Measurements from ENCODE around the gene C8G. TPM values are rescaled to one million over a fixed set of nuclear protein-coding genes. Genes with fewer than 3 reads are reported as not detected.

Gene C8G
- not detected for polyA plus RNA-seq (2012; ENCODE audit: missing spikeins)

GRCh38 chr9:136944519-136945332 lies at the start of gene C8G, which contains the start of gene FBXW5:
Gene C8G (plus strand): TSS chr9:136945243. CDS start chr9:136945321, 78 bp downstream.
Gene FBXW5 (minus strand): TSS chr9:136944738. CDS start chr9:136944083, 655 bp downstream.
- TF ChIP-seq TAF1 (IDR thresholded peaks at IDR 0.05; ENCODE audit: borderline replicate concordance, low read depth, low read length) (no peak), POLR2A (IDR thresholded peaks at IDR 0.05; ENCODE audit: low read depth, low read length) (peak; percentile 53; the same call in 1 of the 2 replicates), POLR2AphosphoS5 (IDR thresholded peaks at IDR 0.05; ENCODE audit: low read depth, low read length) (no peak)
- DNase-seq (ENCODE audit: insufficient read length), result peak; percentile 99
- peak; percentile 99 for FAIRE-seq

- no peak for FAIRE-seq
- TF ChIP-seq POLR2AphosphoS5 (IDR thresholded peaks at IDR 0.05; ENCODE audit: low read depth, low read length), result no peak
- no peak for DNase-seq (ENCODE audit: insufficient read length)
These were observed 49.0 kb upstream of the C8G start for GRCh38 chr9:136896027-136896426.

DNA sequence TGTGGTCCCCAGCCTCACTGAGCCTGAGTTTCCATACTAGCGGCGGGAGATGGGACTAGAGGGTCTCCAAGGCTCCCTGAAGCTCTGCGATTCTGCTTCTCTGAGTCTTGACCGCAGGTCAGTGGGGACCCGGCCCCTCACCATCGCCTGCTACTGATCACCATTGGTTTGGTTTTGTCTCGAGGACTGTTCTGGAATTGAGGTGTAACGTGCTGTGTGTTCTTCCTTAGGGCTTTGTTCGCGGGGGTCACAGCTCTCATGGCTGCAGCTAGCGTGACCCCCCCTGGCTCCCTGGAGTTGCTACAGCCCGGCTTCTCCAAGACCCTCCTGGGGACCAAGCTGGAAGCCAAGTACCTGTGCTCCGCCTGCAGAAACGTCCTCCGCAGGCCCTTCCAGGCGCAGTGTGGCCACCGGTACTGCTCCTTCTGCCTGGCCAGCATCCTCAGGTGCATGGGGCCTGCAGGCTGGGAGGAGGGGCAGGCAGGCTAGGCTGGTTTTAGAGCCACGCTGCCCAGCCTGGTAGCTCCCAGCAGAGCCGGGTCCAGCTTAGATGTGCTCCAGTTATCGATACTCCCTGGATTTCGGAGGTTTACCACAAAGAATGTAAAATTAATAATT lies 46.5 kb upstream of the C8G start:
- TF ChIP-seq POLR2AphosphoS5 (IDR thresholded peaks at IDR 0.05; ENCODE audit: low read depth, low read length), result no peak
- no peak for TF ChIP-seq POLR2A (IDR thresholded peaks at IDR 0.05; ENCODE audit: low read depth, low read length)
- TF ChIP-seq TAF1 (IDR thresholded peaks at IDR 0.05; ENCODE audit: borderline replicate concordance, low read depth, low read length), result no peak
- no peak for FAIRE-seq
- no peak for DNase-seq (ENCODE audit: insufficient read length)

DNA sequence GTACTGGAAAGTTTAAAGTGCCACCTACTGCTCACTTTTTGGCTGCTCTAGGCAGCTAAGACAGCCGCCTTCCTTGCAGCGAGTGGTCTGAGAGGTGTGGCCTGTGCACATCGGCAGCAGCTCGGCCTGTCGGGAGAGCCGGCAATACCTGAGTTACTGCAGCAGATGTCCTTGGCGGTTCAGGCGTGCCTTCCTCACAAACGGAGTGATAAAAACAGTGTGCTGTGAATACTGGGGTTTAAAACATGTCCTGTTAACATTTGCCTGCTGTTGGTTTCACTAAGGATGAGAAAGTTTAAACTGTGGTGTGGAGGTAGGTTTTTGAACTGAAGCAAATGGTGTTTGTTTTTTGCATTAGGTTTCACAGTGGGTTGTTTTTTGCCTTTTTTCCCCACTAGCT lies 45.8 kb upstream of the C8G start:
- TF ChIP-seq POLR2AphosphoS5 (IDR thresholded peaks at IDR 0.05; ENCODE audit: low read depth, low read length) (no peak), TAF1 (IDR thresholded peaks at IDR 0.05; ENCODE audit: borderline replicate concordance, low read depth, low read length) (no peak), POLR2A (IDR thresholded peaks at IDR 0.05; ENCODE audit: low read depth, low read length) (no peak)
- DNase-seq (ENCODE audit: insufficient read length), result peak; percentile 70
- peak; percentile 84 for FAIRE-seq

DNA sequence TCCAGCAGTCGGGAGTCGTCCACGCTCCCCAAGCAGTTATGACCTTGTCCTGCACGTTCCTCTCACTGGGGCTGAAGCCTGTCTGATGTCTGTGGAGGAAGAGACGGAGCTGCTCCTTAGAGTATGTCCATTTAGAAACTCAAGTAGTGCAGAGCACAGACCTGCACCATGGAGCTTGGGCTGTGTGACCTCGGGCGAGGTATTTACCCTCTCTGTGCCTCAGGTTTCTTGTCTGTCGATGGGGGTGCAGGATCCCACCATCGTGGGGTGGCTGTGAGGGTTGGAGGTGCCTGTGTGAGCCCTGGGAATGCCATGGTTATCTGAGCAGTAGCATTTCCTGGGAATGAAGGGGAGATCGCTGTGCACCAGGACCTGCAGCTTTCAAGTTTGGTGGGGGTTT lies 44.5 kb upstream of the C8G start:
- DNase-seq (ENCODE audit: insufficient read length) (no peak), FAIRE-seq (no peak)
- TF ChIP-seq POLR2A (IDR thresholded peaks at IDR 0.05; ENCODE audit: low read depth, low read length) (no peak), TAF1 (IDR thresholded peaks at IDR 0.05; ENCODE audit: borderline replicate concordance, low read depth, low read length) (no peak), POLR2AphosphoS5 (IDR thresholded peaks at IDR 0.05; ENCODE audit: low read depth, low read length) (no peak)

- DNase-seq (ENCODE audit: insufficient read length) (no peak), FAIRE-seq (peak; percentile 70)
- TF ChIP-seq TAF1 (IDR thresholded peaks at IDR 0.05; ENCODE audit: borderline replicate concordance, low read depth, low read length), result no peak
- no peak for TF ChIP-seq POLR2A (IDR thresholded peaks at IDR 0.05; ENCODE audit: low read depth, low read length)
- TF ChIP-seq POLR2AphosphoS5 (IDR thresholded peaks at IDR 0.05; ENCODE audit: low read depth, low read length), result no peak
These were observed 44.0 kb upstream of the C8G start for GRCh38 chr9:136900988-136901515.

DNA sequence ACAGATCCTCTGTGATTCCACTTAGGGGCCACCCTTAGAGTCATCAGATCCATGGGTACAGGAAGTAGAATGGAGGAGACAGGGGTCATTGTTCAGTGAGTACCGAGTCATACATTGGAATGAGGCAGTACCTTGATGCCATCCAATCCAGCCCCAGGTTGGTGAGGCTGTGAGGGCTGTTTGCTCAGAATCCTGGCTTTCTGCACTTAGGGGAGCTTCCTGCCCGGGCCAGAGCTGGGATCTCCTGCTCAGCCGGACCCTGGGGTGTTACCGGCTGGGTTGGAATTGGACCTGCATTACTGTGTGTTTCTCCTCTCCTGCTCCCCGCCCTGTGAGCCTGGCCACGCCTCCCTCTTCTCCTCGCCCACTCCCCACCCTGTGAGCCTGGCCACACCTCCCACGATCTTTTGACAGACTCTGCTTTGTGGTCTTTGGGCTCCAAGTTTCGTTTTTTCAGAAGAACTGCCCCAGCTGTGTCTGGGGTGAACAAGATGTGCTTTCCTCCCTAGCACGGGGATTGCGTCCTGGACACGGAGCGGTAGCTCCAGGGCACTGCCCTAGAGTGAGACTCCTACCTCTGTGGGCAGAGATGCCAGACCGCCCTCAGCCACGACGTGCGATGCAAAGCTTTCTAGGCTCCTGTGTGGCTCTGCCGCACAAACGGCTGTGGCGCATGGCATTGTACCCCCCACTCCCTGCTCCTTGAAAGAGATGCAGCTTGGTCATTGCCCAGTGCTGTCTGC lies 43.4 kb upstream of the C8G start:
- TF ChIP-seq POLR2AphosphoS5 (IDR thresholded peaks at IDR 0.05; ENCODE audit: low read depth, low read length), result peak; percentile 88
- TF ChIP-seq POLR2A (IDR thresholded peaks at IDR 0.05; ENCODE audit: low read depth, low read length), result peak; percentile 85
- TF ChIP-seq TAF1 (IDR thresholded peaks at IDR 0.05; ENCODE audit: borderline replicate concordance, low read depth, low read length), result 0 out of 2 replicates have a peak, but pooled peaks have one; percentile 33
- DNase-seq (ENCODE audit: insufficient read length) (peak; percentile 71), FAIRE-seq (peak; percentile 92)

- DNase-seq (ENCODE audit: insufficient read length) (peak; percentile 86), FAIRE-seq (peak; percentile 91)
- TF ChIP-seq POLR2A (IDR thresholded peaks at IDR 0.05; ENCODE audit: low read depth, low read length), result peak; percentile 63; the same call in 1 of the 2 replicates
- peak; percentile 64; the same call in 1 of the 2 replicates for TF ChIP-seq POLR2AphosphoS5 (IDR thresholded peaks at IDR 0.05; ENCODE audit: low read depth, low read length)
- no peak for TF ChIP-seq TAF1 (IDR thresholded peaks at IDR 0.05; ENCODE audit: borderline replicate concordance, low read depth, low read length)
These were observed 42.7 kb upstream of the C8G start for GRCh38 chr9:136902259-136902821.

DNA sequence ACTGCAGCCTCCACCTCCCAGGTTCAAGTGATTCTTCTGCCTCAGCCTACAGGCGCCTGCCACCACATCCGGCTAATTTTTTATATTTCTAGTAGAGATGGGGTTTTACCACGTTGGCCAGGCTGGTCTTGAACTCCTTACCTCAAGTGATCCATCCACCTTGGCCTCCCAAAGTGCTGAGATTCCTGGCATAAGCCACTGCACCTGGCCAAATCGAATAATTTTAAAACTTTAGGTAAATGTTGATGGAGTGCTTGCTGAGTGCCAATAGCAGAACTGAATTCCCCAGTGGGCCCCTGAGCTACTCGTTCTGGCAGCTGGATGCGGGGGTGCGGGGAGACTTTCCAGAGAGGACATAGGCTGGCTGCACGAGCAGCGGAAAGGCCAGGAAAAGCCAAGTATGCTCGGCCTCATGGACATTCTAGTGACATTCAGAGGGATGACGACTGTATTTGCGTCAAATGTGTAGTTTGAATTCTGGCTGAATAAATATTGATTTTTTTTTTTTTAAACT lies 41.9 kb upstream of the C8G start:
- no peak for FAIRE-seq

GRCh38 chr9:136906266-136906665 lies 38.8 kb upstream of the C8G start:
- TF ChIP-seq TAF1 (IDR thresholded peaks at IDR 0.05; ENCODE audit: borderline replicate concordance, low read depth, low read length) (no peak), POLR2A (IDR thresholded peaks at IDR 0.05; ENCODE audit: low read depth, low read length) (no peak), POLR2AphosphoS5 (IDR thresholded peaks at IDR 0.05; ENCODE audit: low read depth, low read length) (no peak)
- no peak for DNase-seq (ENCODE audit: insufficient read length)
- FAIRE-seq, result peak; percentile 38

More for the DNA sequence above, 41.9 kb upstream of the C8G start:
- no peak for DNase-seq (ENCODE audit: insufficient read length)
- TF ChIP-seq TAF1 (IDR thresholded peaks at IDR 0.05; ENCODE audit: borderline replicate concordance, low read depth, low read length) (no peak), POLR2A (IDR thresholded peaks at IDR 0.05; ENCODE audit: low read depth, low read length) (no peak), POLR2AphosphoS5 (IDR thresholded peaks at IDR 0.05; ENCODE audit: low read depth, low read length) (no peak)
